Duodenal mucosa (tissue), 2 donors: Measurements from ENCODE around the gene CLSTN1.
"Not testable (repeated sequence)": the region's sequence is repeated elsewhere in the genome, so short reads cannot be mapped to it uniquely, and the experiment has no call there.

ENCODE experiments used
- H3K27ac ChIP-seq: one replicate; pipeline ENCODE4 v1.7.0; 2013; ENCODE audit warnings: low read depth, low read length
- H3K27me3 ChIP-seq, 2 donors: one replicate each; pipeline ENCODE4 v1.7.0; 2013; ENCODE audit warnings: low read length in 2 of 2, control low read depth in 1 of 2; ENCODE audit not compliant: insufficient read depth in 2 of 2, control insufficient read depth in 1 of 2
- H3K36me3 ChIP-seq, 2 donors: one replicate each; pipeline ENCODE4 v1.7.0; 2013; ENCODE audit warnings: low read length in 2 of 2, control low read depth in 1 of 2; ENCODE audit not compliant: insufficient read depth in 2 of 2, control insufficient read depth in 1 of 2
- H3K4me1 ChIP-seq, 2 donors: one replicate each; pipeline ENCODE4 v1.7.0; 2013; ENCODE audit warnings: low read length in 2 of 2, control low read depth in 1 of 2; ENCODE audit not compliant: insufficient read depth in 2 of 2, control insufficient read depth in 1 of 2
- H3K4me3 ChIP-seq, 2 donors: one replicate each; pipeline ENCODE4 v1.7.0; 2013; ENCODE audit warnings: low read length in 2 of 2, low read depth in 1 of 2
- H3K9ac ChIP-seq, 2 donors: one replicate each; pipeline ENCODE4 v1.7.0; 2013; ENCODE audit warnings: low read length in 2 of 2, low read depth in 1 of 2
- H3K9me3 ChIP-seq, 2 donors: one replicate each; pipeline ENCODE4 v1.7.0; 2013; ENCODE audit warnings: low read length in 2 of 2, control low read depth in 1 of 2; ENCODE audit not compliant: control insufficient read depth in 1 of 2

CLSTN1 gene

GRCh38 chr1:9803003-9803918 lies 20.5 kb downstream of the CLSTN1 start:
- not testable (repeated sequence) for H3K4me3 ChIP-seq, H3K36me3 ChIP-seq, H3K27ac ChIP-seq, H3K9me3 ChIP-seq, H3K9ac ChIP-seq, H3K27me3 ChIP-seq
- H3K4me1 ChIP-seq: peaks cover 10 to 15% of the 10 kb centered on the region in 2 donors

- H3K27me3 ChIP-seq: no peaks in the 10 kb centered on the region
- H3K9me3 ChIP-seq: no peaks in the 10 kb centered on the region
- H3K36me3 ChIP-seq: no peaks in the 10 kb centered on the region
- no peak overlapping the region for H3K9ac ChIP-seq
- no peak overlapping the region for H3K27ac ChIP-seq
- peaks cover 15 to 17% of the 10 kb centered on the region in 2 donors for H3K4me1 ChIP-seq
- H3K4me3 ChIP-seq: no peak overlapping the region
Measured at GRCh38 chr1:9801909-9802308, 21.9 kb downstream of the CLSTN1 start.

- Histone ChIP-seq H3K4me1 (peaks cover 9 to 11% of the 10 kb centered on the region in 2 donors), H3K36me3 (no peaks in the 10 kb centered on the region), H3K9ac (no peak overlapping the region), H3K4me3 (no peak overlapping the region), H3K27ac (no peak overlapping the region), H3K9me3 (no peaks in the 10 kb centered on the region), H3K27me3 (no peaks in the 10 kb centered on the region)
Measured at GRCh38 chr1:9798236-9799130, 25.3 kb downstream of the CLSTN1 start.

- Histone ChIP-seq H3K27me3 (no peaks in the 10 kb centered on the region), H3K27ac (no peak overlapping the region), H3K4me1 (peaks cover 9 to 15% of the 10 kb centered on the region in 2 donors), H3K9me3 (no peaks in the 10 kb centered on the region), H3K36me3 (no peaks in the 10 kb centered on the region), H3K4me3 (no peak overlapping the region), H3K9ac (no peak overlapping the region)
Measured at GRCh38 chr1:9797049-9797448, 26.7 kb downstream of the CLSTN1 start.

GRCh38 chr1:9794081-9794480 lies 29.7 kb downstream of the CLSTN1 start:
- no peak overlapping the region for H3K4me3 ChIP-seq
- H3K27ac ChIP-seq: no peak overlapping the region
- H3K36me3 ChIP-seq: no peaks in the 10 kb centered on the region
- no peak overlapping the region for H3K9ac ChIP-seq
- no peaks in the 10 kb centered on the region for H3K27me3 ChIP-seq
- peaks cover 8 to 14% of the 10 kb centered on the region in 2 donors for H3K4me1 ChIP-seq
- H3K9me3 ChIP-seq: no peaks in the 10 kb centered on the region

GRCh38 chr1:9793291-9793690 lies 30.5 kb downstream of the CLSTN1 start:
- no peaks in the 10 kb centered on the region for H3K9me3 ChIP-seq
- H3K27me3 ChIP-seq: no peaks in the 10 kb centered on the region
- H3K4me1 ChIP-seq: peaks cover 0 to 10% of the 10 kb centered on the region in 2 donors
- H3K36me3 ChIP-seq: peaks cover 0 to 3% of the 10 kb centered on the region in 2 donors
- H3K27ac ChIP-seq: no peak overlapping the region
- no peak overlapping the region for H3K4me3 ChIP-seq
- H3K9ac ChIP-seq: no peak overlapping the region

- H3K4me3 ChIP-seq: no peak overlapping the region
- H3K9me3 ChIP-seq: no peaks in the 10 kb centered on the region
- H3K27me3 ChIP-seq: no peaks in the 10 kb centered on the region
- H3K36me3 ChIP-seq: peaks cover 0 to 3% of the 10 kb centered on the region in 2 donors
- H3K27ac ChIP-seq: no peak overlapping the region
- H3K4me1 ChIP-seq: peaks cover 0 to 6% of the 10 kb centered on the region in 2 donors
- no peak overlapping the region for H3K9ac ChIP-seq
Measured at GRCh38 chr1:9792156-9793042, 31.4 kb downstream of the CLSTN1 start.

GRCh38 chr1:9789700-9790099 lies 34.1 kb downstream of the CLSTN1 start:
- H3K9ac ChIP-seq, H3K4me3 ChIP-seq, H3K36me3 ChIP-seq, H3K9me3 ChIP-seq, H3K27ac ChIP-seq, H3K4me1 ChIP-seq, H3K27me3 ChIP-seq: not testable (repeated sequence)

GRCh38 chr1:9787702-9788101 lies 36.1 kb downstream of the CLSTN1 start:
- Histone ChIP-seq H3K4me3 (no peak overlapping the region), H3K9me3 (no peaks in the 10 kb centered on the region), H3K36me3 (peaks cover 0 to 3% of the 10 kb centered on the region in 2 donors), H3K4me1 (peaks cover 3 to 4% of the 10 kb centered on the region in 2 donors), H3K27me3 (no peaks in the 10 kb centered on the region), H3K27ac (no peak overlapping the region), H3K9ac (no peak overlapping the region)
